Measurements from ENCODE around the gene SFXN5. TPM values are rescaled to one million over a fixed set of nuclear protein-coding genes. Genes with fewer than 3 reads are reported as not detected.

SFXN5 gene
- total RNA-seq, 2 experiments from 2014 or later: 17.9 to 18.1 TPM

GRCh38 chr2:72988726-72989273 lies 82.7 kb downstream of the SFXN5 start:
- ChIA-PET POLR2A (no interaction called here), CTCF (interaction anchor here (1.1 kb wide), 1 partner anchor 95 kb away, joined by 4 read pairs; no protein-coding TSS in a partner anchor)

- ChIA-PET POLR2A (no interaction called here), CTCF (interaction anchor here (1.1 kb wide), 1 partner anchor 95 kb away, joined by 4 read pairs; no protein-coding TSS in a partner anchor)
Observed at GRCh38 chr2:72988041-72988440, 83.5 kb downstream of the SFXN5 start.

GRCh38 chr2:72985891-72986683 lies 85.4 kb downstream of the SFXN5 start:
- ChIA-PET POLR2A (no interaction called here), CTCF (no interaction called here)

- POLR2A ChIA-PET: no interaction called here
- CTCF ChIA-PET: interaction anchor here (0.9 kb wide), 1 partner anchor 92 kb away, joined by 3 read pairs; no protein-coding TSS in a partner anchor
Observed at GRCh38 chr2:72985136-72985535, 86.4 kb downstream of the SFXN5 start.

GRCh38 chr2:72984172-72984671 lies 87.3 kb downstream of the SFXN5 start:
- CTCF ChIA-PET: no interaction called here
- POLR2A ChIA-PET: no interaction called here

- ChIA-PET CTCF (no interaction called here), POLR2A (no interaction called here)
Observed at GRCh38 chr2:72983500-72984161, 87.9 kb downstream of the SFXN5 start.

GRCh38 chr2:72982781-72983499 lies 88.6 kb downstream of the SFXN5 start:
- ChIA-PET POLR2A (no interaction called here), CTCF (no interaction called here)

GRCh38 chr2:72982219-72982618 lies 89.3 kb downstream of the SFXN5 start:
- POLR2A ChIA-PET: no interaction called here
- CTCF ChIA-PET: no interaction called here

- ChIA-PET CTCF (interaction anchor here (1.1 kb wide), 1 partner anchor 14 kb away, joined by 3 read pairs; no protein-coding TSS in a partner anchor), POLR2A (no interaction called here)
Observed at GRCh38 chr2:72981536-72981935, 90.0 kb downstream of the SFXN5 start.

GRCh38 chr2:72980535-72981217 lies 90.8 kb downstream of the SFXN5 start:
- POLR2A ChIA-PET: no interaction called here
- CTCF ChIA-PET: interaction anchor here (1.1 kb wide), 1 partner anchor 15 kb away, joined by 3 read pairs; no protein-coding TSS in a partner anchor

GRCh38 chr2:72979896-72980295 lies 91.6 kb downstream of the SFXN5 start:
- ChIA-PET CTCF (no interaction called here), POLR2A (no interaction called here)

- POLR2A ChIA-PET: no interaction called here
- CTCF ChIA-PET: interaction anchor here (0.7 to 5.0 kb wide), 3 partner anchors 13 to 82 kb away, joined by 3 to 44 read pairs (median 3); no protein-coding TSS in a partner anchor
Observed at GRCh38 chr2:72975017-72975416, 96.5 kb downstream of the SFXN5 start.

- ChIA-PET POLR2A (no interaction called here), CTCF (interaction anchor here (0.7 to 5.0 kb wide), 5 partner anchors 20 to 212 kb away, joined by 3 to 44 read pairs (median 4); partner anchors contain the start of gene SPR)
Observed at GRCh38 chr2:72974436-72974754, 97.1 kb downstream of the SFXN5 start.

GRCh38 chr2:72973566-72974435 lies 97.7 kb downstream of the SFXN5 start:
- CTCF ChIA-PET: interaction anchor here (0.6 to 5.0 kb wide), 11 partner anchors 16 to 212 kb away, joined by 3 to 44 read pairs (median 4); partner anchors contain the start of gene SPR
- POLR2A ChIA-PET: no interaction called here

GRCh38 chr2:72973137-72973535 lies 98.4 kb downstream of the SFXN5 start:
- ChIA-PET CTCF (interaction anchor here (0.7 to 5.0 kb wide), 6 partner anchors 18 to 112 kb away, joined by 3 to 44 read pairs (median 4); partner anchors contain the start of gene SPR), POLR2A (no interaction called here)

GRCh38 chr2:72972352-72973136 lies 99.0 kb downstream of the SFXN5 start:
- ChIA-PET CTCF (interaction anchor here (1.6 to 5.0 kb wide), 2 partner anchors 19 to 80 kb away, joined by 6 to 44 read pairs; no protein-coding TSS in a partner anchor), POLR2A (no interaction called here)

GRCh38 chr2:72971036-72971435 lies 100.5 kb downstream of the SFXN5 start:
- ChIA-PET CTCF (no interaction called here), POLR2A (no interaction called here)

Measured in activated CD8-positive, alpha-beta memory T cell treated with anti-CD3 and anti-CD28 coated beads for 36 hours (primary cell).